K562 (cell line): ENCODE results near the gene KIAA2012. TPM values are rescaled to one million over a fixed set of nuclear protein-coding genes. Genes with fewer than 3 reads are reported as not detected.

Experiments
- ATAC-seq: fragments of 200-7000 bp; cut with Tn5 transposase; 3 replicates; pipeline ENCODE4 v1.9.1; 2020; ENCODE audit warnings: moderate library complexity
- BruUV-seq: library from RNA; stranded (reverse); fragments of 400-500 nt; replicated peaks from 2 replicates; lab custom pipeline; 2021; lab: Mats Ljungman, UMichigan
- CTCF ChIA-PET: fragments of 300-600 bp; formaldehyde crosslinking; extraction: SDS; loops from one replicate; lab custom pipeline; 2021; ENCODE audit warnings: low intra/inter-chr PET ratio; lab: Yijun Ruan, JAX
- POLR2A ChIA-PET: fragments of 300-600, 350-650 bp; sonication (Branson Sonifier 250); formaldehyde crosslinking; extraction: SDS; loops from one replicate; lab custom pipeline; 2021; ENCODE audit warnings: antibody characterized with exemption, inconsistent platforms; lab: Yijun Ruan, JAX
- DNase-seq, 4 experiments: peaks; one replicate each; pipeline versions ENCODE4 v3.0.0 to v3.0.0-alpha.2; 2011 to 2018; ENCODE audit warnings: low spot score in 3 of 4, mixed read lengths in 3 of 4; ENCODE audit errors: extremely low read depth in 1 of 4
- FAIRE-seq: peaks from 2 replicates; lab custom pipeline; 2011; peaks lifted over from hg19 to GRCh38; lab: Jason Lieb, UNC
- H2AFZ ChIP-seq: 2 replicates; pipeline ENCODE4 v1.6.0; 2011; ENCODE audit warnings: low read depth, low read length, control low read depth, inconsistent platforms
- H3K27ac ChIP-seq: fragments of 200-600 bp; 3 replicates; pipeline ENCODE4 v1.8.0; 2011; ENCODE audit warnings: low read depth, mild to moderate bottlenecking, control low read depth, inconsistent platforms, low read length, moderate library complexity, mixed read lengths; ENCODE audit errors: extremely low read depth
- H3K27me3 ChIP-seq, 2 experiments: fragments of 300-600 bp in 1 of 2; 2 replicates in 1 of 2; 3 replicates in 1 of 2; pipeline versions ENCODE4 v1.6.0 to v1.8.0; 2011; ENCODE audit warnings: inconsistent platforms in 2 of 2, low read length in 2 of 2, mild to moderate bottlenecking in 1 of 2, mixed read lengths in 1 of 2, moderate library complexity in 1 of 2; ENCODE audit not compliant: control insufficient read depth in 2 of 2, insufficient read depth in 2 of 2
- H3K36me3 ChIP-seq: fragments of 300-600 bp; 3 replicates; pipeline ENCODE4 v1.8.0; 2011; ENCODE audit warnings: mild to moderate bottlenecking, low read length, inconsistent platforms; ENCODE audit not compliant: control insufficient read depth, insufficient read depth
- H3K4me1 ChIP-seq, 2 experiments: fragments of 200-600 bp in 1 of 2; replicated peaks in 1 of 2; 2 replicates in 1 of 2; 3 replicates in 1 of 2; pipeline versions ENCODE4 v1.5.1 to v1.8.0; 2011; ENCODE audit warnings: inconsistent platforms in 2 of 2, low read length in 2 of 2, mild to moderate bottlenecking in 1 of 2, mixed read lengths in 1 of 2, moderate library complexity in 1 of 2; ENCODE audit not compliant: control insufficient read depth in 2 of 2, insufficient read depth in 2 of 2
- H3K4me2 ChIP-seq: 2 replicates; pipeline ENCODE4 v1.6.1; 2011; ENCODE audit warnings: low read length, control low read depth, inconsistent platforms, mixed read lengths; ENCODE audit not compliant: insufficient read depth
- H3K4me3 ChIP-seq: fragments of 200-600 bp; sonication (generic), shearing (Covaris generic); 2 replicates; pipeline ENCODE4 v1.5.1; 2016; ENCODE audit warnings: control low read depth, inconsistent platforms
- H3K79me2 ChIP-seq: fragments of 200-600 bp; 3 replicates; pipeline ENCODE4 v1.8.0; 2011; ENCODE audit warnings: low read length, inconsistent platforms; ENCODE audit not compliant: control insufficient read depth, insufficient read depth
- H3K9ac ChIP-seq, 2 experiments: 2 replicates each; pipeline versions ENCODE4 v1.6.0 to v1.6.1; 2011; ENCODE audit warnings: low read depth in 2 of 2, low read length in 2 of 2, control low read depth in 1 of 2, inconsistent platforms in 1 of 2, mild to moderate bottlenecking in 1 of 2, mixed read lengths in 1 of 2; ENCODE audit not compliant: insufficient read depth in 1 of 2
- H3K9me1 ChIP-seq: one replicate; pipeline ENCODE4 v1.6.0; 2011; ENCODE audit warnings: inconsistent platforms, mild to moderate bottlenecking, low read length, moderate library complexity; ENCODE audit not compliant: control insufficient read depth, insufficient read depth
- H3K9me3 ChIP-seq: replicated peaks from 2 replicates; pipeline ENCODE4 v1.5.1; 2011; ENCODE audit warnings: low read depth, low read length, inconsistent platforms; ENCODE audit not compliant: control insufficient read depth, insufficient read depth
- H4K20me1 ChIP-seq: replicated peaks from 2 replicates; pipeline ENCODE4 v1.6.1; 2011; ENCODE audit warnings: low read length, inconsistent platforms, mixed read lengths; ENCODE audit not compliant: control insufficient read depth, insufficient read depth
- EZH2 ChIP-seq: IDR thresholded peaks from 2 replicates; pipeline ENCODE4 v1.6.1; 2012; ENCODE audit warnings: low read depth, mild to moderate bottlenecking, inconsistent platforms, low read length, borderline replicate concordance
- LARP7 ChIP-seq: fragments of 450-650 bp; IDR thresholded peaks from 2 replicates; pipeline ENCODE4 v1.6.1; 2016
- MIER1 ChIP-seq: fragments of 450-650 bp; IDR thresholded peaks from 2 replicates; pipeline ENCODE4 v1.6.1; 2016; ENCODE audit warnings: antibody characterized with exemption, mild to moderate bottlenecking, low read depth
- MTF1 ChIP-seq: fragments of 250-450 bp; sonication (Bioruptor Pico); IDR thresholded peaks from 2 replicates; pipeline ENCODE4 v1.9.0; 2021; ENCODE audit warnings: moderate library complexity, mild to moderate bottlenecking, inconsistent platforms, borderline replicate concordance
- RAD21 ChIP-seq, 2 experiments: fragments of 250-450 bp in 1 of 2; fragments of 450-650 bp in 1 of 2; sonication (Bioruptor Pico) in 1 of 2; formaldehyde crosslinking in 1 of 2; IDR thresholded peaks in 1 of 2; conservative IDR thresholded peaks in 1 of 2; 2 replicates each; pipeline versions ENCODE4 v1.4.0 to v1.8.0; 2020 to 2022; ENCODE audit warnings: mild to moderate bottlenecking in 2 of 2, moderate library complexity in 1 of 2
- THAP12 ChIP-seq: fragments of 250-450 bp; sonication (Bioruptor Pico); IDR thresholded peaks from 2 replicates; pipeline ENCODE4 v1.9.0; 2021; ENCODE audit warnings: mild to moderate bottlenecking, inconsistent platforms
- ZBTB12 ChIP-seq: fragments of 250-450 bp; sonication (Bioruptor Pico); IDR thresholded peaks from 2 replicates; pipeline ENCODE4 v1.4.0; 2020
- ZNF561 ChIP-seq: fragments of 450-650 bp; formaldehyde crosslinking; conservative IDR thresholded peaks from 2 replicates; pipeline ENCODE4 v1.4.0; 2020; ENCODE audit warnings: mild to moderate bottlenecking, moderate library complexity
- ZNF639 ChIP-seq, 2 experiments: fragments of 200-800 bp in 1 of 2; sonication (Bioruptor generic) in 1 of 2; sonication (generic) in 1 of 2; formaldehyde crosslinking in 1 of 2; IDR thresholded peaks in 1 of 2; conservative IDR thresholded peaks in 1 of 2; 2 replicates each; pipeline versions ENCODE4 v1.5.0 to v1.6.1; 2016 to 2020; ENCODE audit warnings: missing compliant biosample characterization in 1 of 2, missing genetic modification characterization in 1 of 2, missing genetic modification reagents in 1 of 2
- WGBS: fragments of 100-300 bp; shearing (Covaris generic); methylation state at CpG from one replicate; pipeline ENCODE4 v1.1.6; 2016; ENCODE audit warnings: low coverage, mixed read lengths; ENCODE audit not compliant: insufficient coverage; ENCODE audit errors: missing lambda C conversion rate; 5-methylcytosine and 5-hydroxymethylcytosine counted together
- in situ Hi-C: fragments of 300-500 bp; cut with MboI; formaldehyde crosslinking; loops from 4 replicates; pipeline ENCODE4 v1.15.0; 2018; ENCODE audit warnings: inconsistent platforms, mixed read lengths
- intact Hi-C: fragments of 100-400 bp; cut with micrococcal nuclease; formaldehyde crosslinking; loops from 2 replicates; pipeline ENCODE4 v1.14.2; 2022
- polyA plus RNA-seq, 8 experiments: library from polyadenylated mRNA; depleted of rRNA in 4 of 8; stranded (reverse) in 5 of 8; unstranded in 3 of 8; fragments of >200 nt; fragmentation: Nextera tagmentation in 2 of 8; fragmentation: Illumina TruSeq in 1 of 8; extraction: Ambion mirVana in 2 of 8; extraction: Trizol in 1 of 8; gene quantifications; 2 replicates each; pipeline versions ENCODE4 v1.2.1 to v1.2.3, GENCODE V29; 2011 to 2014; ENCODE audit warnings: inconsistent platforms in 1 of 8, missing spikeins in 1 of 8
- total RNA-seq, 7 experiments: library from RNA; depleted of rRNA in 6 of 7; stranded (reverse); fragments of >200 nt in 6 of 7; fragmentation: Illumina TruSeq in 2 of 7; extraction: Trizol in 2 of 7; gene quantifications; 2 replicates each; pipeline versions ENCODE4 v1.2.1 to v1.2.3, GENCODE V29; 2011 to 2021; ENCODE audit warnings: low replicate concordance in 1 of 7

KIAA2012 gene
- total and polyA plus RNA-seq, 9 of the 15 experiments (the other 6 are each of a cell fraction or from before 2014, with no cell fraction given), result not detected

GRCh38 chr2:202149155-202149762 is 76.2 kb downstream of the KIAA2012 start:
- POLR2A ChIA-PET, result no interaction called here
- TF ChIP-seq RAD21 (CRISPR knock-in tag; conservative IDR thresholded peaks at IDR 0.05 in 1 of 2, IDR thresholded peaks at IDR 0.05 in 1 of 2) (0 out of 4 replicates have a peak, but pooled peaks of 1 of the 2 experiments have one; percentile 4), EZH2 (no peak)
- TF ChIP-seq, all 486 proteins: peak for 1
- Histone ChIP-seq H3K27ac (no peak overlapping the region), H3K4me3 (no peak overlapping the region), H3K4me1 (no peaks in the 10 kb centered on the region; a peak in 1 of 5 replicates), H3K4me2 (no peak overlapping the region), H3K9ac (no peak overlapping the region), H4K20me1 (no peaks in the 10 kb centered on the region), H3K9me3 (no peaks in the 10 kb centered on the region), H3K27me3 (peaks cover 22 to 41% of the 10 kb centered on the region in 2 experiments; a peak in 4 of 5 replicates), H3K79me2 (no peaks in the 10 kb centered on the region), H2AFZ (no peak overlapping the region), H3K36me3 (no peaks in the 10 kb centered on the region), H3K9me1 (no peaks in the 10 kb centered on the region)
- in situ Hi-C loops (no loop called here), intact Hi-C loops (no loop called here)
- 3% methylated on average over 13 of the region's 13 CpGs for WGBS
- CTCF ChIA-PET, result no interaction called here
- ATAC-seq (no peak; the same call in 2 of the 3 replicates), FAIRE-seq (no peak), DNase-seq (peak in 2 of 4 experiments; percentile 11 to 12)
- BruUV-seq, result no TSS peak

- Histone ChIP-seq H3K27me3 (peaks cover 20 to 46% of the 10 kb centered on the region in 2 experiments; a peak in 4 of 5 replicates), H3K4me2 (no peak overlapping the region), H3K4me3 (no peak overlapping the region), H2AFZ (no peak overlapping the region), H3K27ac (no peak overlapping the region), H3K36me3 (no peaks in the 10 kb centered on the region), H3K9me1 (no peaks in the 10 kb centered on the region), H4K20me1 (no peaks in the 10 kb centered on the region), H3K9me3 (no peaks in the 10 kb centered on the region), H3K4me1 (no peaks in the 10 kb centered on the region; a peak in 1 of 5 replicates), H3K79me2 (no peaks in the 10 kb centered on the region), H3K9ac (no peak overlapping the region)
- CTCF ChIA-PET, result no interaction called here
- intact Hi-C loops, result no loop called here
- in situ Hi-C loops, result no loop called here
- 0% methylated on average over 4 of the region's 4 CpGs for WGBS
- DNase-seq (no peak), ATAC-seq (no peak), FAIRE-seq (no peak)
- POLR2A ChIA-PET, result interaction anchor here (0.9 kb wide), 1 partner anchor 17 kb away, joined by 3 read pairs; no protein-coding TSS in a partner anchor
- BruUV-seq, result no TSS peak
- TF ChIP-seq ZNF639 (CRISPR knock-in tag; conservative IDR thresholded peaks at IDR 0.05 in 1 of 2, IDR thresholded peaks at IDR 0.05 in 1 of 2) (no peak), LARP7 (no peak), MIER1 (no peak), MTF1 (no peak), THAP12 (CRISPR knock-in tag) (no peak), ZNF561 (CRISPR knock-in tag) (no peak), ZBTB12 (CRISPR knock-in tag) (no peak)
Observed at GRCh38 chr2:202149936-202150335, 76.9 kb downstream of the KIAA2012 start.
